Transverse colon (tissue), 4 donors: ENCODE measurements around the gene CNTNAP2. TPM values are rescaled to one million over a fixed set of nuclear protein-coding genes. Genes with fewer than 3 reads are reported as not detected.

ENCODE experiments used
- DNase-seq: peaks from one replicate; pipeline ENCODE4 v3.0.0-alpha.2; 2019
- H3K27ac ChIP-seq, 4 donors: fragments of 200-600 bp; sonication (generic); 2 replicates each; pipeline ENCODE4 v1.5.1; 2016 to 2018; ENCODE audit warnings: inconsistent platforms in 4 of 4
- H3K27me3 ChIP-seq: fragments of 200-600 bp; sonication (generic); 2 replicates; pipeline ENCODE4 v1.5.1; 2017; ENCODE audit warnings: inconsistent platforms
- H3K36me3 ChIP-seq, 4 donors: fragments of 200-600 bp; sonication (generic); 2 replicates each; pipeline ENCODE4 v1.5.1; 2017 to 2019; ENCODE audit warnings: inconsistent platforms in 4 of 4
- H3K4me1 ChIP-seq, 4 donors: fragments of 200-600 bp; sonication (generic); 2 replicates each; pipeline ENCODE4 v1.5.1; 2017 to 2020; ENCODE audit warnings: inconsistent platforms in 4 of 4
- H3K4me3 ChIP-seq, 4 donors: fragments of 200-600 bp; sonication (generic); 1 replicate in 1 of 4; 2 replicates in 3 of 4; pipeline versions ENCODE4 v1.5.1 to v1.6.1; 2017 to 2019; ENCODE audit warnings: inconsistent platforms in 4 of 4
- H3K9me3 ChIP-seq, 2 donors: fragments of 200-600 bp; sonication (generic); 2 replicates each; pipeline ENCODE4 v1.5.1; 2017 to 2019; ENCODE audit warnings: inconsistent platforms in 2 of 2
- CTCF ChIP-seq, 5 experiments: fragments of 200-600 bp in 3 of 5; fragments of 450-650 bp in 2 of 5; sonication (generic) in 3 of 5; IDR thresholded peaks; 1 replicate in 2 of 5; 2 replicates in 3 of 5; pipeline ENCODE4 v1.5.1; 2016 to 2017; ENCODE audit warnings: antibody characterized with exemption in 5 of 5, inconsistent platforms in 3 of 5, mild to moderate bottlenecking in 2 of 5, moderate library complexity in 1 of 5
- EP300 ChIP-seq: sonication (generic); formaldehyde crosslinking; IDR thresholded peaks from one replicate; pipeline ENCODE4 v1.6.1; 2017; ENCODE audit warnings: antibody characterized with exemption, low read depth
- POLR2A ChIP-seq: fragments of 450-650 bp; IDR thresholded peaks from one replicate; pipeline ENCODE4 v1.6.1; 2016; ENCODE audit warnings: antibody characterized with exemption, mild to moderate bottlenecking, moderate library complexity
- POLR2AphosphoS5 ChIP-seq, 3 donors: sonication (generic); formaldehyde crosslinking; IDR thresholded peaks; one replicate each; pipeline ENCODE4 v1.6.1; 2016; ENCODE audit warnings: antibody characterized with exemption in 3 of 3
- WGBS, 2 donors: methylation state at CpG; one replicate each; pipeline ENCODE4 v1.1.5; 2018; ENCODE audit warnings: low coverage in 1 of 2; 5-methylcytosine and 5-hydroxymethylcytosine counted together
- in situ Hi-C, 4 donors: fragments of 200-750 bp; cut with MboI; loops; one replicate each; pipeline versions ENCODE4 v1.15.0 to v1.15.1; 2017; ENCODE audit warnings: low sequenced_read_pairs in 3 of 4, low pct_ligation_motif_present in 1 of 4, low pct_unique_long_range_greater_than_20kb in 1 of 4
- intact Hi-C: fragments of 100-400 bp; cut with DNase I; formaldehyde crosslinking; loops from one replicate; pipeline ENCODE4 v1.15.1; 2023; ENCODE audit warnings: low total_unique reads
- total RNA-seq, 4 donors: library from RNA; depleted of rRNA; stranded (reverse); fragments of >200 nt; gene quantifications; one replicate each; pipeline ENCODE4 v1.1.0, GENCODE V29; 2016

The CNTNAP2 gene
- total RNA-seq, 4 donors from 2014 or later, result 0.60 to 2.9 (median 2.4) TPM

GRCh38 chr7:148371280-148371937, 2254.8 kb downstream of the CNTNAP2 start:
- no peaks in the 10 kb centered on the region for H3K9me3 ChIP-seq
- intact Hi-C loops (no loop called here), in situ Hi-C loops (no loop called here)
- H3K4me3 ChIP-seq, result no peak overlapping the region
- no peaks in the 10 kb centered on the region for H3K4me1 ChIP-seq
- DNase-seq, result no peak
- no peak overlapping the region for H3K27ac ChIP-seq
- 79 to 93% methylated on average over 10 to 11 of the region's 11 CpGs for WGBS, 2 donors
- TF ChIP-seq CTCF (IDR thresholded peaks at IDR 0.05) (no peak), POLR2AphosphoS5 (IDR thresholded peaks at IDR 0.05) (no peak), EP300 (no peak), POLR2A (no peak)
- no peaks in the 10 kb centered on the region for H3K36me3 ChIP-seq
- H3K27me3 ChIP-seq, result no peaks in the 10 kb centered on the region

- H3K36me3 ChIP-seq, result no peaks in the 10 kb centered on the region
- no peak for DNase-seq
- H3K27me3 ChIP-seq, result no peaks in the 10 kb centered on the region
- in situ Hi-C loops (no loop called here), intact Hi-C loops (no loop called here)
- TF ChIP-seq POLR2A (no peak), EP300 (no peak)
- WGBS, 2 donors, result 79 to 81% methylated on average over 7 of the region's 7 CpGs
- no peaks in the 10 kb centered on the region for H3K9me3 ChIP-seq
- no peak overlapping the region for H3K27ac ChIP-seq
- no peaks in the 10 kb centered on the region for H3K4me1 ChIP-seq
- H3K4me3 ChIP-seq, result no peak overlapping the region
Observed at GRCh38 chr7:148374396-148375259, 2258.0 kb downstream of the CNTNAP2 start.

- H3K9me3 ChIP-seq, result no peaks in the 10 kb centered on the region
- TF ChIP-seq CTCF (IDR thresholded peaks at IDR 0.05) (no peak), POLR2AphosphoS5 (IDR thresholded peaks at IDR 0.05) (no peak), POLR2A (no peak), EP300 (no peak)
- H3K27ac ChIP-seq, result no peak overlapping the region
- intact Hi-C loops (no loop called here), in situ Hi-C loops (no loop called here)
- no peak for DNase-seq
- no peaks in the 10 kb centered on the region for H3K4me1 ChIP-seq
- no peaks in the 10 kb centered on the region for H3K27me3 ChIP-seq
- H3K4me3 ChIP-seq, result no peak overlapping the region
- WGBS, 2 donors, result 76 to 83% methylated on average over 9 of the region's 9 CpGs
- no peaks in the 10 kb centered on the region for H3K36me3 ChIP-seq
Observed at GRCh38 chr7:148379677-148380076, 2263.1 kb downstream of the CNTNAP2 start.

- Histone ChIP-seq H3K4me1 (no peaks in the 10 kb centered on the region), H3K36me3 (no peaks in the 10 kb centered on the region), H3K27me3 (no peaks in the 10 kb centered on the region), H3K4me3 (no peak overlapping the region), H3K9me3 (no peaks in the 10 kb centered on the region), H3K27ac (no peak overlapping the region)
- TF ChIP-seq POLR2A (no peak), POLR2AphosphoS5 (IDR thresholded peaks at IDR 0.05) (no peak), EP300 (no peak), CTCF (IDR thresholded peaks at IDR 0.05) (no peak)
- 75 to 78% methylated on average over 2 to 13 of the region's 13 CpGs for WGBS, 2 donors
- intact Hi-C loops (no loop called here), in situ Hi-C loops (no loop called here)
- DNase-seq, result no peak
Observed at GRCh38 chr7:148380596-148381419, 2264.2 kb downstream of the CNTNAP2 start.
